Colonic mucosa (tissue), 4 donors: ENCODE measurements around the gene C17orf67. TPM values are rescaled to one million over a fixed set of nuclear protein-coding genes. Genes with fewer than 3 reads are reported as not detected.

Experiments used
- DNase-seq: peaks from one replicate; pipeline ENCODE4 v3.0.0-alpha.2; 2020
- H3K27ac ChIP-seq: fragments of 200-600 bp; one replicate; pipeline ENCODE4 v1.8.0; 2021
- H3K27me3 ChIP-seq: fragments of 200-600 bp; one replicate; pipeline ENCODE4 v1.8.0; 2021
- H3K36me3 ChIP-seq: fragments of 200-600 bp; one replicate; pipeline ENCODE4 v1.8.0; 2021
- H3K4me1 ChIP-seq: fragments of 200-600 bp; one replicate; pipeline ENCODE4 v1.8.0; 2021; ENCODE audit warnings: mild to moderate bottlenecking
- H3K4me3 ChIP-seq: fragments of 200-600 bp; one replicate; pipeline ENCODE4 v1.8.0; 2021
- H3K9ac ChIP-seq, 2 donors: one replicate each; pipeline ENCODE4 v1.7.0; 2013; ENCODE audit warnings: control low read depth in 2 of 2, low read depth in 2 of 2, low read length in 2 of 2
- H3K9me3 ChIP-seq: fragments of 200-600 bp; one replicate; pipeline ENCODE4 v1.8.0; 2021
- intact Hi-C: fragments of 100-400 bp; cut with DNase I; formaldehyde crosslinking; loops from one replicate; pipeline ENCODE4 v1.14.1; 2022
- total RNA-seq, 2 donors: library from RNA; stranded (reverse); fragmentation: NEBNext Ultra II Directional in 1 of 2; extraction: Animal tissue kit (Norgen Biotek cat#: 25700) in 1 of 2; gene quantifications; one replicate each; pipeline ENCODE4 v1.2.1, GENCODE V29; 2021
- TF ChIP-seq, protein P1 (sequence below): fragments of 200-600 bp; IDR thresholded peaks from one replicate; pipeline ENCODE4 v1.8.0; 2022; ENCODE audit warnings: antibody characterized with exemption, mild to moderate bottlenecking
- donor health status: healthy.
- donor health status: DM: no; HTN: no; CAD: no.
- donor health status: DM: no; HTN: no; CAD: no.

The C17orf67 gene
- total RNA-seq, 2 donors from 2014 or later, result 1.4 to 1.7 TPM

DNA sequence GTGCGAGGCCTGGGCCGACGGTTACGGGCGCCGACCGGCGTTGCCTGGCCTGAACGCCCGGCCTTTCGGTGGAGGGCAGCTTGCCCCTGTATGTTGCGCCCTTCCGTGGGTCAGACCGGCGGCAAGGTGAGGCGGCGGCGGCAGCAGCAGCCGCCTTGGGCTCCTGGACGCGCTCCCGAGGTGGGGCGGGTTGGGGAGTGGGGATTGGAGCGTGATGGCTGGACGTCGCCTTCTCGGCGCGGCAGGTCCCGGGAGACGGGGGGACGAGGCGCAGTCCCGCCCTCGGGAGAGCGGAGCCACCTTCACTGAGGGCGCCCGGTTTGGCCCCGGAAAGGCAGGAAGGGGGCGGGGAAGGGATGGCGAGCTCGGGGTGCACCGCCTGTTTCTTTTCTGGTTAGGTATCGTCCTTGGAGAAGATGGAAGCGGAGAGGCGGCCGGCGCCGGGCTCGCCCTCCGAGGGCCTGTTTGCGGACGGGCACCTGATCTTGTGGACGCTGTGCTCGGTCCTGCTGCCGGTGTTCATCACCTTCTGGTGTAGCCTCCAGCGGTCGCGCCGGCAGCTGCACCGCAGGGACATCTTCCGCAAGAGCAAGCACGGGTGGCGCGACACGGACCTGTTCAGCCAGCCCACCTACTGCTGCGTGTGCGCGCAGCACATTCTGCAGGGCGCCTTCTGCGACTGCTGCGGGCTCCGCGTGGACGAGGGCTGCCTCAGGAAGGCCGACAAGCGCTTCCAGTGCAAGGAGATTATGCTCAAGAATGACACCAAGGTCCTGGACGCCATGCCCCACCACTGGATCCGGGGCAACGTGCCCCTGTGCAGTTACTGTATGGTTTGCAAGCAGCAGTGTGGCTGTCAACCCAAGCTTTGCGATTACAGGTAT, 902 bp upstream of the C17orf67 start:
- H3K27ac ChIP-seq, result peak overlapping the region; percentile 84
- H3K9me3 ChIP-seq, result no peaks in the 10 kb centered on the region
- H3K27me3 ChIP-seq, result no peaks in the 10 kb centered on the region
- TF ChIP-seq, protein P1, sequence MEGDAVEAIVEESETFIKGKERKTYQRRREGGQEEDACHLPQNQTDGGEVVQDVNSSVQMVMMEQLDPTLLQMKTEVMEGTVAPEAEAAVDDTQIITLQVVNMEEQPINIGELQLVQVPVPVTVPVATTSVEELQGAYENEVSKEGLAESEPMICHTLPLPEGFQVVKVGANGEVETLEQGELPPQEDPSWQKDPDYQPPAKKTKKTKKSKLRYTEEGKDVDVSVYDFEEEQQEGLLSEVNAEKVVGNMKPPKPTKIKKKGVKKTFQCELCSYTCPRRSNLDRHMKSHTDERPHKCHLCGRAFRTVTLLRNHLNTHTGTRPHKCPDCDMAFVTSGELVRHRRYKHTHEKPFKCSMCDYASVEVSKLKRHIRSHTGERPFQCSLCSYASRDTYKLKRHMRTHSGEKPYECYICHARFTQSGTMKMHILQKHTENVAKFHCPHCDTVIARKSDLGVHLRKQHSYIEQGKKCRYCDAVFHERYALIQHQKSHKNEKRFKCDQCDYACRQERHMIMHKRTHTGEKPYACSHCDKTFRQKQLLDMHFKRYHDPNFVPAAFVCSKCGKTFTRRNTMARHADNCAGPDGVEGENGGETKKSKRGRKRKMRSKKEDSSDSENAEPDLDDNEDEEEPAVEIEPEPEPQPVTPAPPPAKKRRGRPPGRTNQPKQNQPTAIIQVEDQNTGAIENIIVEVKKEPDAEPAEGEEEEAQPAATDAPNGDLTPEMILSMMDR, result no peak
- peak; percentile 72 for DNase-seq
- H3K4me3 ChIP-seq, result peak overlapping the region; percentile 87
- no peaks in the 10 kb centered on the region for H3K36me3 ChIP-seq
- intact Hi-C loops, result no loop called here
- H3K9ac ChIP-seq, result peak overlapping the region; percentile 77 to 81
- H3K4me1 ChIP-seq, result peaks cover 9% of the 10 kb centered on the region

DNA sequence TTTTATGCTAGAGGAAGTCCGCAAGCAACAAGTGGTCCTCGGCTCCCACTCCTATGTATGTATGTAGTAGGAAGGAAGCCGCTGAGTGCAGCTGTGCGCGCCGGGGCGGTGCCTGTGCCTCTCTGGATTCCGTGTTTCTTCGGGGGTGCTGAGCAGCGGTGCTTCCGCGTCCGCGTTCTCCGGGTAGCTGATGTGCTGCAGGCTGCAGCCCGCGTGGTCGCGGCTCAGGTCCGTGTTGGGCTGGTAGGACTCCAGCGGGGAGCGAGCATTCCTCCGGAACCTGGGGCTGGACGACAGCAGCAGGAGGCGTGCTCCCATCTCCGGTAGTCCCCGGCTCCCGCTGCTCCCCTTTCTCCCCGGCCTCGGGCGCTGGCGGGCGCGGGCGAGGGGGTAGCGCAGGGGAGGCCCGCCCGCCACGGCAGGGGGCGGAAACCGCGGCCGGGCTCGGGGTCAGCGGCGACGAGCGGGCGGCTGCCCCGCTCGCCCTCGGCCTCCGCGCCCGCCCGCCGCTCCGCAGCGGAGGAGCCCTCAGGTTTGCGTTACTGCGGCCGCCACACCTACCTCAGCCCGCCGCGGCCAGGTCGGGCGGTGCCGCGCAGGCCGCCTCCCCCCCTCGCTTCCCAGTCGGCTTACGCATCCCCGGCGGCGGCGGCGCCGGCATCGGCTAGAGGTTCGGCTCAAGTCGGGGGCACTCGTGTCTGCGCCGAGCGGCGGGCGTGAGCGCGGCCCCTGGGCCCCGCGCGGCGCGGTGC, 487 bp downstream of the C17orf67 start:
- H3K4me1 ChIP-seq, result peaks cover 9% of the 10 kb centered on the region
- no peaks in the 10 kb centered on the region for H3K27me3 ChIP-seq
- H3K9me3 ChIP-seq, result no peaks in the 10 kb centered on the region
- H3K27ac ChIP-seq, result peak overlapping the region; percentile 93
- DNase-seq, result peak; percentile 71
- intact Hi-C loops, result no loop called here
- H3K9ac ChIP-seq, result peak overlapping the region; percentile 80 to 82
- TF ChIP-seq, protein P1, result no peak
- H3K4me3 ChIP-seq, result peak overlapping the region; percentile 87
- H3K36me3 ChIP-seq, result no peaks in the 10 kb centered on the region

DNA sequence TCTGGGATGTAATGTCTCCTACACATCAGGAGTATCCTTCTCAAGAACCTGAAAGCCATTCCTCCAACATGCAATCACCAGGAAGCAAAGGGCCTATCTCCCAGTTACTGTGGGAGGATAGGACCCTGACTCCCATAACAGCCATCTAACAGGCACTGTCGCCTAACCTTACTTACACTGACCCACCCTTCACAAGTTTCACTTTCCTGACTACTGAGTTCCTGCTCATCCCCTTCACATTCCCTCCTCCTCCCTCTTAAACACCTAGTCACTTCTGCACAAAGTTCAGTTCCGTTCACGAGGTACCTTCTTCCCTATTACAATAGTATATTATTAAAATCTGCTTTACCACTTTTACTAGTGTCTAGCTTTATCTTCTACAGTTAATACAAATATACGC, 1.3 kb downstream of the C17orf67 start:
- H3K36me3 ChIP-seq, result no peaks in the 10 kb centered on the region
- DNase-seq, result no peak
- intact Hi-C loops, result no loop called here
- H3K27me3 ChIP-seq, result no peaks in the 10 kb centered on the region
- peak overlapping the region; percentile 87 for H3K4me3 ChIP-seq
- H3K27ac ChIP-seq, result peak overlapping the region; percentile 93
- TF ChIP-seq, protein P1, result no peak
- H3K9me3 ChIP-seq, result no peaks in the 10 kb centered on the region
- H3K9ac ChIP-seq, result peak overlapping the region in 1 of 2 donors; percentile 32
- H3K4me1 ChIP-seq, result peaks cover 9% of the 10 kb centered on the region

DNA sequence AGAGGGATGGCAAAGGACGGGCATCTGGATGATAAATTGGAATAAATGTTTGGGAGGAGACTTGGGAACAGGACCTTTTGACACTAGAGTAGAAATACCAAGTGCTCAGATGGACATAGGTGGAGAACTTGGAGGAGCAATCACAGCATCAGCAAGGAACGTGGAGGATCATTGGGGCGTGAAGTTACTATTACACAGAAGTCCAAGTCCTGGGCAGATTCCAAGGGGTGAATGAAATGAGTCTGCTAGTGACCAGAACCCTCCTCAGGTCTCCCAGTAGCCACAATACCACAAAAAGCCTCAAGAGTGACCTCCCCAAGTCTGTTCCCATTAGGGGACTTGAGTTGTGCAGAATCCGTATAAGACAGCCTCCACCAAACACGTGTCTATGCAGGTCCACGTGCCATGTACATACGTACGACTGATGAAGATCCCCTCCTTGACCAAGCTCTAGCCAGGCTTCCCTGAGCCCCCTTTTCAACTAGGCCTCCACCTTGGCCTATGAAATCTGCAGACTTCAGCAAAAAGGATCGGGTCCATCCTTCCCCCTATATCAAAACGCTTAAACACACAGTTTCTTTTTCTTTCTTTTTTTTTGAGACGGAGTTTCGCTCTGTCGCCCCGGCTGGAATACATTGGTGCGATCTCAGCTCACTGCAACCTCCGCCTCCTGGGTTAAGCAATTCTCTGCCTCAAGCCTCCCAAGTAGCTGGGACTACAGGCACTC, 2.2 kb downstream of the C17orf67 start:
- H3K9ac ChIP-seq, result no peak overlapping the region
- H3K9me3 ChIP-seq, result no peaks in the 10 kb centered on the region
- no peaks in the 10 kb centered on the region for H3K36me3 ChIP-seq
- TF ChIP-seq, protein P1, result no peak
- DNase-seq, result no peak
- intact Hi-C loops, result no loop called here
- no peaks in the 10 kb centered on the region for H3K27me3 ChIP-seq
- no peak overlapping the region for H3K4me3 ChIP-seq
- no peak overlapping the region for H3K27ac ChIP-seq
- peaks cover 9% of the 10 kb centered on the region for H3K4me1 ChIP-seq

DNA sequence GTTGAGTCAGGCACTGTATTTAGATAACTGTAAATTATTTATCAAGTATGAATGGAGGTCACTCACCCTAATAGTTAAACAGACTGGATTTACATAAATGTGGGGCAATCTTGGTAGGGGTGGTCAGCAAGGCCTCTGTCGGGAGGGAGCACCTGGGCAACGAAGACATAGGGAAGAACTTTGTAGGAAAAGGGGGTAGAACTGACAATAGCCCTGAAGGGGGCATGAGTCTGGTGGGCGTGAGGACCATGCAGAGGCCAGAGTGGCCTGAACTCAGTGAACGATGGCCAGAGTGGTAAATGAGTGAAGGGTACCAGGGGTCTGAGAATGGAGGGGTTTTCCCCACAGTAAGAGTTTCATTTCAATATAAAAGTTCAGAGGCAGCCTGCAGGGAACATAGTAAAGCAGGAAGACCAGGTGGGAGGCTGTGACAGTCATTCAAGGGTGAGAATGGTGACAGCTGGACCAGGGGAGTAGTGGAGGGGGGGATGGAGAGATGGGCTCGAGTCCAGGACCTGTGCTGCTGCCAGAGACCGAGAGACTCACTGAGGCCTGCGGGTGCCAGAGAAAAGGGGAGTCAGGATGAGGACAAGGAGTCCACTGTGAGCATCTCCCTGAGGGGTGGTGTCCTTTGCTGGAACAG, 2.9 kb downstream of the C17orf67 start:
- TF ChIP-seq, protein P1, result no peak
- H3K4me1 ChIP-seq, result peaks cover 9% of the 10 kb centered on the region
- no peak overlapping the region for H3K4me3 ChIP-seq
- intact Hi-C loops, result no loop called here
- no peaks in the 10 kb centered on the region for H3K27me3 ChIP-seq
- H3K9ac ChIP-seq, result no peak overlapping the region
- no peak for DNase-seq
- no peak overlapping the region for H3K27ac ChIP-seq
- H3K36me3 ChIP-seq, result no peaks in the 10 kb centered on the region
- no peaks in the 10 kb centered on the region for H3K9me3 ChIP-seq
